GM04504 (cell line): Measurements from ENCODE around the gene RNF212.

Experiments
- DNase-seq: peaks from one replicate; pipeline ENCODE4 v3.0.0-alpha.2; 2012; ENCODE audit warnings: low read depth

The RNF212 gene

GRCh38 chr4:1115528-1116293 lies 2.3 kb upstream of the RNF212 start:
- DNase-seq = no peak

- DNase-seq = no peak
These were observed 562 bp downstream of the RNF212 start for GRCh38 chr4:1112821-1113182.

GRCh38 chr4:1112174-1112820 lies 1.1 kb downstream of the RNF212 start:
- no peak for DNase-seq

- DNase-seq = no peak
These were observed 2.0 kb downstream of the RNF212 start for GRCh38 chr4:1111259-1111809.

GRCh38 chr4:1109898-1110506 lies 3.4 kb downstream of the RNF212 start:
- no peak for DNase-seq

- no peak for DNase-seq
These were observed 4.0 kb downstream of the RNF212 start for GRCh38 chr4:1109333-1109732.

GRCh38 chr4:1105662-1106061 lies 7.7 kb downstream of the RNF212 start:
- DNase-seq = no peak

- no peak for DNase-seq
These were observed 8.3 kb downstream of the RNF212 start for GRCh38 chr4:1105067-1105466.

GRCh38 chr4:1104647-1105046 lies 8.7 kb downstream of the RNF212 start:
- no peak for DNase-seq

- no peak for DNase-seq
These were observed 13.6 kb downstream of the RNF212 start for GRCh38 chr4:1099684-1100335.

- DNase-seq = no peak
These were observed 14.1 kb downstream of the RNF212 start for GRCh38 chr4:1099270-1099669.

- no peak for DNase-seq
These were observed 14.9 kb downstream of the RNF212 start for GRCh38 chr4:1098311-1098925.

GRCh38 chr4:1097553-1097952 lies 15.8 kb downstream of the RNF212 start:
- DNase-seq = no peak

- no peak for DNase-seq
These were observed 16.5 kb downstream of the RNF212 start for GRCh38 chr4:1096841-1097240.

- no peak for DNase-seq
These were observed 19.1 kb downstream of the RNF212 start for GRCh38 chr4:1094336-1094690.

- no peak for DNase-seq
These were observed 19.7 kb downstream of the RNF212 start for GRCh38 chr4:1093391-1094335.

GRCh38 chr4:1092983-1093361 lies 20.4 kb downstream of the RNF212 start:
- no peak for DNase-seq

- DNase-seq = no peak
These were observed 21.1 kb downstream of the RNF212 start for GRCh38 chr4:1092026-1092982.

GRCh38 chr4:1091561-1091995 lies 21.8 kb downstream of the RNF212 start:
- DNase-seq = no peak
